H1 (cell line): Measurements from ENCODE around the gene HES2.

Source experiments
- ATF3 ChIP-seq: IDR thresholded peaks from 2 replicates; pipeline ENCODE4 v1.6.1; 2011; ENCODE audit warnings: low read depth, mild to moderate bottlenecking, low read length; ENCODE audit not compliant: insufficient read depth
- BRCA1 ChIP-seq: IDR thresholded peaks from 2 replicates; pipeline ENCODE4 v1.6.1; 2012; ENCODE audit warnings: low read depth, low read length, improper control_type of control experiment
- CBX5 ChIP-seq: fragments of 300-800, 300-1000 bp; sonication (generic); IDR thresholded peaks from 2 replicates; pipeline ENCODE4 v1.7.1; 2016; ENCODE audit warnings: antibody characterized with exemption, low read length, low read depth
- CTCF ChIP-seq, 3 experiments: IDR thresholded peaks; 1 replicate in 2 of 3; 2 replicates in 1 of 3; pipeline versions ENCODE4 v1.5.1 to v1.6.1; 2011; ENCODE audit warnings: low read length in 3 of 3, mild to moderate bottlenecking in 3 of 3, inconsistent platforms in 2 of 3, low read depth in 1 of 3, moderate library complexity in 1 of 3; ENCODE audit not compliant: insufficient read depth in 1 of 3; ENCODE audit errors: control extremely low read depth in 1 of 3
- E2F6 ChIP-seq: IDR thresholded peaks from 2 replicates; pipeline ENCODE4 v1.6.1; 2012; ENCODE audit warnings: inconsistent platforms
- EGR1 ChIP-seq: IDR thresholded peaks from 2 replicates; pipeline ENCODE4 v1.6.1; 2011; ENCODE audit warnings: low read depth, low read length, borderline replicate concordance
- EZH2 ChIP-seq: fragments of 200-600 bp; sonication (generic); IDR thresholded peaks from 2 replicates; pipeline ENCODE4 v1.7.1; 2012; ENCODE audit warnings: low read depth, mild to moderate bottlenecking, moderate library complexity, low read length, inconsistent platforms; ENCODE audit not compliant: severe bottlenecking
- FOSL1 ChIP-seq: IDR thresholded peaks from 2 replicates; pipeline ENCODE4 v1.6.1; 2011; ENCODE audit warnings: mild to moderate bottlenecking, low read depth, low read length, moderate library complexity; ENCODE audit not compliant: insufficient read depth
- HDAC6 ChIP-seq: IDR thresholded peaks from one replicate; pipeline ENCODE4 v1.7.1; 2012; ENCODE audit warnings: low read depth, mild to moderate bottlenecking, inconsistent platforms, low read length, moderate library complexity
- MAX ChIP-seq: IDR thresholded peaks from 2 replicates; pipeline ENCODE4 v1.6.1; 2012; ENCODE audit warnings: inconsistent platforms
- POLR2A ChIP-seq, 2 experiments: IDR thresholded peaks; 1 replicate in 1 of 2; 2 replicates in 1 of 2; pipeline ENCODE4 v1.6.1; 2011; ENCODE audit warnings: low read depth in 2 of 2, low read length in 2 of 2, mild to moderate bottlenecking in 2 of 2; ENCODE audit errors: control extremely low read depth in 1 of 2
- POLR2AphosphoS5 ChIP-seq: IDR thresholded peaks from 2 replicates; pipeline ENCODE4 v1.6.1; 2011; ENCODE audit warnings: low read depth, low read length
- SIN3A ChIP-seq, 2 experiments: IDR thresholded peaks in 1 of 2; conservative IDR thresholded peaks in 1 of 2; 2 replicates each; pipeline ENCODE4 v1.6.1; 2011 to 2012; ENCODE audit warnings: low read length in 2 of 2, improper control_type of control experiment in 1 of 2, low read depth in 1 of 2, mild to moderate bottlenecking in 1 of 2

- TF ChIP-seq SIN3A (conservative IDR thresholded peaks at IDR 0.05 in 1 of 2, IDR thresholded peaks at IDR 0.05 in 1 of 2; ENCODE audit: low read depth in 1 of 2, low read length in 2 of 2) (no peak), CTCF (IDR thresholded peaks at IDR 0.05; ENCODE audit: control extremely low read depth in 1 of 3, insufficient read depth in 1 of 3, low read depth in 1 of 3, low read length in 3 of 3) (no peak), MAX (no peak), POLR2A (IDR thresholded peaks at IDR 0.05; ENCODE audit: control extremely low read depth in 1 of 2, low read depth in 2 of 2, low read length in 2 of 2) (no peak), ATF3 (no peak), POLR2AphosphoS5 (no peak), CBX5 (no peak), EGR1 (no peak), E2F6 (no peak), EZH2 (no peak), BRCA1 (no peak), HDAC6 (no peak), FOSL1 (no peak)
These were observed 14.5 kb upstream of the HES2 start for GRCh38 chr1:6434186-6434585.
